COR-L47 (cell line): ENCODE results near the gene DRC3.
"Not testable (repeated sequence)": the region's sequence is repeated elsewhere in the genome, so short reads cannot be mapped to it uniquely, and the experiment has no call there.

Source experiments
- DNase-seq: peaks from one replicate; lab custom pipeline; 2025; lab: John Stamatoyannopoulos, UW

The DRC3 gene

DNA sequence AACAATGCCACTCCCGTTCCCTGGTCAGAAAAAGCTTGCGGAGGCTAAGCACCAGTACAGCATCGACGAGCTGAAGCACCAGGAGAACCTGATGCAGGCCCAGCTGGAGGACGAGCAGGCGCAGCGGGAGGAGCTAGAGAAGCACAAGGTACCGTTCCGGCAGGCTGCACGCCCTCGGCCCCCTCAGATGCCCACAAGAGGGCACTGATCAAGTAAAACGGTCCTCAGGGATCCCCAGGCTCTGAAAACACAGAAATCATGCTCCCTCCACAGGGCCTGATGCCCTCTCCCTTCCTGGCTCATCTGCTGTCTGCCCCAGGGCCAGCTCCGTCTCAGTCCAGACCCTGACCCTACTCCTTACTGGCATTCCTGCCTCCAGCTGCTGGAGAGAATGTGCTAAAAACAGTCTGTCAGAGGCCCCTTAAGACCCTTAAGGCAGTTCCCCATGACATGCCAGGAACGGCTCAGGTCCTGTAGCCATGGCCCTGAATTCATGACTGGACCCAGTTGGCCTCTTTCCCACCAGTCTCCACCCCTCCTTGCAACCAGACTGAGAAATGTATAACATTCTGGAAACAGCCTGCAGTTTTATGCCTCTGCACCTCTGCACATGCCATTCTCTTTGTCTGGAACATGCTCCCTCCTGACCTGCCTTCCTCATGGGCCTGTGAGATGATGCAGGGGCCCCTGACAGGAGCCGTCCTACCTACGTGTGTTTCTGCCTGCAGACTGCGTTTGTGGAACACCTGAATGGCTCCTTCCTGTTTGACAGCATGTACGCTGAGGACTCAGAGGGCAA is 21.8 kb downstream of the DRC3 start:
- DNase-seq, result peak; percentile 29

DNA sequence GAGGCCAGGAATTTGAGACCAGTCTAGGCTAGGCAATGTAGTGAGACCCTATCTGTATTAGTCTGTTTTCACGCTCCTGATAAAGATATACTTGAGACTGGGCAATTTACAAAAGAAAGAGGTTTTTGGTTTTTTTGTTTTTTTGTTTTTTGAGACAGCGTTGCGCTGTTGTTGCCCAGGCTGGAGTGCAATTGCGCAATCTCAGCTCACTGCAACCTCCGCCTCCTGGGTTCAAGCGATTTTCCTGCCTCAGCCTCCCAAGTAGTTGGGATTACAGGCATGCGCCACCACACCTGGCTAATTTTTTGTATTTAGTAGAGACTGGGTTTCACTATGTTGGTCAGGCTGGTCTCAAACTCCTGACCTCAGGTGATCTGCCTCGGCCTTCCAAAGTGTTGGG is 23.2 kb downstream of the DRC3 start:
- not testable (repeated sequence) for DNase-seq

DNA sequence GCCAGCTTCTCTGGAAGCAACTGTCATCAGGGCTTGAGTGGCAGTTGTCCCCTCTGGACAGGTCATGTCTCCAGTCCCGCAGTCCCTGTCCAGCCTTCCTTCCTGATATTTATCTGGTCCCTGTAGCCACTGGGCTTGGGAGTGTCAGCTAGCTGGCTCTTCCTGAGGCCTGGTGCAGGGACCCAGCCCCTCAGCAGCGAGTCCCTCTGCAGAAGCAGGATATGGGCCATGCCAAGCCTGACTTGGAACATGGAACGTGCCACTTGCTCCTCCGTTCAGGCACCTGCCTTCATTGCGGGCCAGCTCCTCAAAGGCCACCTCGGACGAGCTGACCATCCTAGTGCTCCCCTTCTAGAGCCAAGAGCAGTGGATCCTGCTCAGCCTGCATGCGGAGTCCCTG is 26.3 kb downstream of the DRC3 start:
- no peak for DNase-seq

DNA sequence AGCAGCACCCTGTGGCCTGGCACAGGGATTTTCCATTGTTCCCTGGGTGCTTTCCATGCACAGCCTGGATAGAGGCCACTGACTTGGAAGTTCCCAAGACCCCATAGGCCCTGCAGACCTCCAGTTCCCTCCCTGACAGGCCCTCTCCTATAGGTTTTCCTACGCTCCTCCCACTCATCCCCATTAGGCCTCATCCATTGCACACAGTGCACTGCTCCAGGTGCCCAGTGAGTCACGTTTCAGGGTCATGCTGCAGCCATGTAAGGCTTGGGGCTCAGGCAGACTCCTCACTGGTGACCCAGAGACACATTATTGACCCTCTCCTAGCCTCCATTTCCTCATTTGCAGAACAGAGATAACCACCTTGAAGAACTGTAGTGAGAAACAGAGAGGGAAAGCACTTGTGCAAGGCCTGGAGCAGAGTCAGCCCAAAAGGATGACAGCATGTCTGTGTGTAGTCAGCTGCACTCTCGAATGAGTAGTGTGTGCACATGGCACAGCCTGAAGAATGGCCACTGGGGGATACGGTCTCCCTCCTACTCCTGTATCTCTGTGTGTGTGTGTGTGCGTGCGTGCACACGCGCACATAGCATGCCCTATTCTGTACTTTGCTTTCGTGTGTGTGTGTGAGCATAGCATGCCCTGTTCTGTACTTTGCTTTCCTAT is 26.8 kb downstream of the DRC3 start:
- no peak for DNase-seq

DNA sequence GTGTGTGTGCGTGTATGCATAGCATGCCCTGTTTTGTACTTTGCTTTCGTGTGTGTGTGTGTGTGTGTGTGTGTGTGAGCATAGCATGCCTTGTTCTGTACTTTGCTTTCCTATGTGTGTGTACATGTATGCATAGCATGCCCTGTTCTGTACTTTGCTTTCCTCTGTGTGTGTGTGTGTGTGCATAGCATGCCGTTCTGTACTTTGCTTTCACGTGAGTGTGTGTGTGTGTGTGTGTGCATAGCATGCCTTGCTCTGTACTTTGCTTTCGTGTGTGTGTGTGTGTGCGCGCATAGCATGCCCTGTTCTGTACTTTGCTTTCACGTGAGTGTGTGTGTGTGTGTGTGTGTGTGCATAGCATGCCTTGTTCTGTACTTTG is 27.4 kb downstream of the DRC3 start:
- DNase-seq, result no peak

DNA sequence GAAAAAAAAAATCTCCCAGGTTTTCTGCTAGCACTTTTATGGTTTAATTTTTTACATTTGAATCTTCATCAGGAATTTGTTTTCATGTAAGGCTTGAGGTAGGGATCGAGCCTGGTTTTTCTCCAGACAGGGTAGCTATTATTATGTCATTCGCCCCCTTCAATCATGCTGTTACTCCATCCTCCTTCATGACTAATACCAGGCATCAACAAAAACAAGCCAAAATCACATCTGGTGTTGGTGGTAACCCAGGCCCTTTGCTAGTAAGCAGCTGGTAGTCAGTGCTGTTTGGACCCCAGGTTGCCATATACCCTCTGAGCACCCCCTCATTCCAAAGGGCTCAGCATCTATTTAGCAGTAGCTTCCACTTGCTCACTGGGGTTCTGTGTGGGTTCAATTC is 29.5 kb downstream of the DRC3 start:
- DNase-seq, result no peak

DNA sequence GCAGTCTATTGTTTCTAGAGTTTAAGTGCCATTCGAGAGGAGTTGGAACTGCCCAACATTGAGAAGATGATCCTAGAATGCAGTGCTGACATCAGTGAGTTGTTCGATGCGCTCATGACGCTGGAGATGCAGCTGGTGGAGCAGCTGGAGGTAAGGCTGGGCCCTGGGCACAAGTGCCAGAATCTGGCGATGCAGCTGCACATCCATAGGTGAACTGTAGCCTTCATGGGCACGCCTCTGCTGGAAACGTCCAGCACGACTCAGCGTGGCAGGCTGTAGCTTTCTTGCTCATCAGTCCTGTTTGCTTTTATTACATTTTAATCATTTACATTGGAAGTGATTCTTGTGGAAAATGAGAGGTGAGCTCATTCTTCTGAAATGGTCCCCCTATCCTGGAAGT is 31.7 kb downstream of the DRC3 start:
- DNase-seq, result peak; percentile 49

DNA sequence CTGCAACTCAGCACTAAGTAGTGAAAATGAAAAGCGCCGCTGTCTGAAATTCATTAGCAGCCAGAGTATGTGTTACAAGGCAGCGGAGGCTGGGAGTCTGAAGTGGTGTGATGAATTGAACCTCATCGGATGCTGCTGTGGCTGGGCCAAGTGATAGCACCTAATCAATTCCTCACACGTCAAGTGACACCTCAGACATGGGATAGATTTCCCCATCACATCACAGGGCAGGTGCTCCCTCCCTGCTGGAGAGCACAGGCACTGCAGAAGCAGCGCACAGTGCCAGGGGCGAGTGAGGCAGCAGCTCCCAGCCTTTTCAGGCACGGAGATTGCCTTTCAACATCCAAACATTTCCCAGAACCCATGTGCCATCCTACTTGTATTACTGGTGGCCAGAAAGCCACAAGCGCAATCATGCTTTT is 32.2 kb downstream of the DRC3 start:
- DNase-seq, result no peak

DNA sequence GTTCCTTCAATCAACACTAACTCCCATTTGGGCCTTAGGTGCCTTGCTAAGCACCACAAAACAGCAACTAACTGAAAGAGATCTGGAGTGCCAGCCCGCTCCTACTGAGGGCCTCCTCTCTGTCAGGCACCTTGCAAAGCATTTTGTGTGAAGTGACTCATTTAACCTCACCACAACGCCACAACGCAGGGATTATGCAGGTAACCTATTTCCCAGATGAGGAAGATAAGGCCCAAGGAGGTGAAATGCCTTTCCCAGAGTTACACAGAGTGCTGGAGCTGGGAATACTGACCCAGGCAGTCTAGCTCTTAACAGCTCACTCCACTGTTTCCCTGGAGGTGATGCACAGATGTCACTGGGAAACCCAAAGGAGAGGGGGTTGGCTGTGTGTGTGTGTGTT is 32.8 kb downstream of the DRC3 start:
- DNase-seq, result no peak

DNA sequence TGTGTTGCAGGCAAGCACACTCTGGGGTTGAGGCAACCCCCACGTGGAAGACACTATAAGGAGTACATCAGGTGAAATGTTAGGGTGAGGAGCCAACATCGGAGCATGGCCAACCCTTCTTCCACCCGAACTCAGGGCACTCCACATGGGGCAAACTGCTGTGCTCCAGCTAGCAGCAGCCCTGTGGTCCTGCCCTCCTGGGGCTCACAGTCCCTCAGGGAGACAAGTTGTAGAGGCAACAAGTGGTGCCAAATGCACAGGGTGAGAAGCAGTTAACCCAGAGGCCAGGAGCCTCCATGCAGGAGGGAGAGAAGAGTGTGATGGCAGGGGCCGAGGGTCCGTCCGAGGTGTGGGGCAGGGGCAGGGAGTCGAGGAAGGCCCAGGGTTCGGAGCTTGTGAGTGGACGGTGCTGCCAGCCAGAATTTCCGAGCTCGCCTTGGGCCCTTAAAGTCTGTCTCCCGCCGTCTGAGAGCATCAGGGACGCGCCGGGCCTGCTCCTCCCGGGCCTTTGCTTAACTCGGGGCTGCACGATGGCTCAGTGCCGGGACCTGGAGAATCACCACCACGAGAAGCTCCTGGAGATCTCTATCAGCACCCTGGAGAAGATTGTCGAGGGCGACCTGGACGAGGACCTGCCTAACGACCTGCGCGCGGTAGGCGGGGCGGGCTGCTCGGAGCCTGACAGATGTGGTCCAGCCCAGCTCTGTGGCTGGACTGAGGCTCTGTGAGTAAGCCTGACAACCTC is 34.0 kb downstream of the DRC3 start:
- no peak for DNase-seq

DNA sequence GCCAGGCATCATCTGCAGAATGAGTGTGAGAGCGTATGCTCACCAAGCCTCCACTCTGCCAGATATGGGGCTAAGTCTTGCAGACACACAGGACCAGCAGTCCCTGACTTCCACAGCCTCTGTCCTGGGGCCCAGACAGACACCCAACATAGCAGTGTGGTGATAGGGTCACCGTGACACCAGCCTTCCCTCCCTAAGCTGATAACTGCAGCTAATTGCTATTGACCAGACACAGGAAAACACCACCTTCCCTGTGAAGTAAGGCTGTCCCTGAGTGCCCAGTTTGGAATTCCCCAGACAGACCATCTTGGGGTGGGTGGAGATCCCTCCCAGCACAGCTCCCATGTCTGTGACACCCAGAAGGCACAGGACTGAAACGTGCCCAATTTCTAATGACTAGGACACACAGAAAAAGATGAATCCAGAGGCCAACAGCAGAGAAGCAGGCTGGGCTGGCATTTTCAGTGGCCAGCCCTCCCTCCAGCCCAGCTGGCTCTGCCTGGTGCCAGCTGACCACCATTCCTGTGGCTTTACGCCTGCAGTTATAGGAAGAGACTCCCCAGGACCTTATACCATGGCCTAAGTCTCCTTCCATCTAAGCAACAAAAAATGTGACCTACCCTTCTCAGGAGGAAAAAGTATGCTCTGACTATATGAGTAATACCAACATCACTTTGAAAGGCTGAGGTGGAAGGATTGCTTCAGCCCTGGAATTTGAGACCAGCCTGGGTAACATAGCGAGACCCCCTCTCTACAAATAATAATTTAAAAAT is 36.0 kb downstream of the DRC3 start:
- DNase-seq, result no peak

DNA sequence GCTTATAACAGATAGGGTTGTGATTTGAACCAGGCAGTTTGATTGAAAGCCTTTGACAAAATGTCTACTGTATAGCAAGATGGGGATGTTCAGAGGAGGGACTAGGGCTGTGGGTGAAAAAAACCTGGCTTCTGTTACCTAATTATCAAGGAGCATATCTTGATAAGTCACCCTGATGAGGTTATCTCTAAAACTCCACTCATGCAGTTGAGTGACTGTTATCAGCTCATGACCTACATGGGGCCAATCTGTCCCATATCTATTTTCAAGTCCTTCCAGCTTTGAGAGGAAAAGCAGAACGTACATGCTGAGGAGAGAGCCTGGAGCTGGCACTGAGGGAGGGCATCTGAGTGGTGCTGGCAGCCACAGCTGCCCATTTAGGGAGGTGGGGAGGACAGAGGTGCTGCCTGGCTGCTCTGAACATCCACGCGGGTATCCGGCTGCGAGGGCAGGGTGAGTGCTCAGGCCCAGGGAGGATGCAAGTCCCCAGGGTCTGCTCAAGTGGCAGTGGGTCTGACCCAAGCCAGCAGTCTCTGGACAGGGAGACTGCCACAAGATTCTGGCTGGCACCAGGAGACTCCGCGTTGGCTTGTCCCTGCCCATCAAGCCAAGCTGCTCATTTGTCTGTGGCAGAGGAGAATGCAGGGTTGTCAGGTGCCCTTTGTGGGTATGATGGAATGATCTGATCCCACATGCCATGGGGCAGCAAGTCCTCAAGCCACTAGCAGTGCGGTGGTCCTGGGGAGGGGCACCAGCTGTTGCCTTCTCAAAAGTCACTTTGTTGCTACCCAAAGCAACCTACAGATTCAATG is 37.2 kb downstream of the DRC3 start:
- DNase-seq, result no peak

DNA sequence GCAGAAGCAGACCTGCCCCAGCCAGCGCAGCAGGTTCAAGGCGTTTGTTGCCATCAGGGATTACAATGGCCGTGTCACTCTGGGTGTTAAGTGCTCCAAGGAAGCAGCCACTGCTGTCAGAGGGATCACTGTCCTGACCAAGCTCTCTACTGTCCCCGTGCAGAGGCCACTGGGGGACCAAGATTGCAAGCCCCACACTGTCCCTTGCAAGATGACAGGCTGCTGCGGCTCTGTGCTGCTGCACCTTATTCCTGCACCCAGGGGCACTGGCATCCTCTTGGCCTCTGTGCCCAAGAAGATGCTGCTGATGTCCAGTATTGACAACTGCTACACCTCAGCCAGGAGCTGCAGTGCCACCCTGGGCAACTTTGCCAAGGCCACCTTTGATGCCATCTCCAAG is 38.6 kb downstream of the DRC3 start:
- no peak for DNase-seq

DNA sequence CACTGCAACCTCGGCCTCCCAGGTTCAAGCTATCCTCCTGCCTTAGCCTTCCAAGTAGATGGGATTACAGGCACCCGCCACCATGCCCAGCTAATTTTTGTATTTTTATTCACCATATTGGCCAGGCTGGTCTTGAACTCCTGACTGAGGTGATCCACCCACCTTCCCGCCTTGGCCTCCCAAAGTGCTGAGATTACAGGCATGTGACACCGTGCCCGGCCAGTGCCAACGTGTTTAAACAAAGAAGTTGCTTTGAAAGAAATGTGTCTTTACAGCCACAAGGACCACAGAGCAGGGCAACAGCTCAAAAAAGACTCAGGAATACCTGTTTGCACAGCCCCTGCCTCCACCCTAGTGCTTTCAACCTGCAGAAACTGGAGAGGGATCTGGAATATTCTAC is 41.3 kb downstream of the DRC3 start:
- no peak for DNase-seq

DNA sequence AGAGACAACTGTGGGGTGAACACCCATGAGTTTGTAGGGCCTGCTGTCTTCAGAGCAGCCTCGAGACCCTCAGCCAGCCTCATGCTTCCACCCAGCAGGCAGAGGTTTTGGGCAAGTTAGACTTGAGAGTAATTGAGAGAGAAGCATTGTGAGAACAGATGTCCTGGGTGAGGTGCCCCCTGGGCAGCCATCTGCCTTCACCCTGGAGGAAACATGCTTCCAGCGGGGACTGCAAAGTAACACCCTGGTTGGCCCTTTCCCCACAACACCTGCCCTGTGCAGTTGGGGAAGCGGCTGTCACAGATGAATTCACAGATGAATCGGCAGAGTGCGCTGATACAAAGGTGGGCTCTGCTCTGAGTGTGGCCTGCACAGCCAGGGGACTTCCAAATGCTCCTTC is 42.9 kb downstream of the DRC3 start:
- no peak for DNase-seq

DNA sequence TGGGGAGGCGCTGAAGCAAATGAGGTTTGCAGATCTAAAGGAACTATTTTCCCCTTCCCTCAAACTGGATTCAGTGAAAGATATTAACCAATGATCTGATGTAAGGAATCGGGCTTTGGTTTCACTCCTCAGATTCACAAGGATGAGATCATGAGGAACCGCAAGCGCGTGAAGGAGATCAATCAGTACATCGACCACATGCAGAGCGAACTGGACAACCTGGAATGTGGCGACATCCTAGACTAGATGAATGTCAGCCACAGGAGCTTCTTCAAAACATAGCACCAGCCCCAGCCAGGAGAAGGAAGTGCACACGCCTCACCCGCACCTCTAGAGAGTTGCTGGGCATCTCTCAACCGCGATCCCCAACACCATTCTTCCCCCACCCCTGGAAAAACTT is 43.8 kb downstream of the DRC3 start:
- DNase-seq, result no peak

DNA sequence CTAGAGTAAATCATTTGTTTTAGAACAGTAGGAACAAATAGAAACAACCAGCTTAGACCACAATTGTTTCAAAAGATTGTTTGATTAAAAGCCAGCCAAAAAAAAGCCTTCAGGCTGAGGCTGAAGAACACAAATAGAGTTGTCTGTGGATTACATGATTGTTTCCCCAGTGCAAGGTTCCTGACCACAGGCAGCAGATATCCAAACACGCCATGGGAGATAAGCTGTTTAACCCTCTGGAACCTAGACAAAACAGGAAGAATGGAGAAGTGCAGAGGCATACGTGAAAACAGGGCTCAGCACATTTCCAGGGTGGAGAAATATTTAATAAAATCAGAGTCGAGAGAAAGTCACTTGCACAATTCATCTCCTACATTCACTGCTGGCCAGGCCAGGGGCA is 45.3 kb downstream of the DRC3 start:
- no peak for DNase-seq

DNA sequence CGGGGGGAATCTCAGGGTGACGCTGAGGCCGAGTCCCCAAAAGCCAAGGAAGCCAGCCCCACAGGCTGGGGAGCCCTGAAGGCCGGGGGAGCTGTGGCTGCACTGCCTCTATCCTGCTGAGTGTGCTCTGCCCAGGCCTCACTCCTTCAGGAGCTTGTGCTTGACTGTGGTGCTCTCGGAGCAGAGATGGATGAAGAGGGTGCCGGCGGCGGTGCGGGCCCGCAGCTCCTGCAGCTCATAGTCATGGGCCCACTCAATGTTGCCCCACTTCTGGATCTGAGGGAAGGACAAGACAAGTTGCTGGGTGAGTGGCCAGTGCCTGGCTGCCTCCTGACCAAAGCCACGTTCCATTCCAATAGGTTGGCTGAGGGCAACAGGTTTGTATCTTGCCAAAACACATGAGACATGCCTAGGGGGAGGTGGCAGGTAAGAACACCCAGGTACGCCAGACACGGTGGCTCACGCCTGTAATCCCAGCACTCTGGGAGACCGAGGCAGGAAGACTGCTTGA is 45.8 kb downstream of the DRC3 start:
- no peak for DNase-seq

DNA sequence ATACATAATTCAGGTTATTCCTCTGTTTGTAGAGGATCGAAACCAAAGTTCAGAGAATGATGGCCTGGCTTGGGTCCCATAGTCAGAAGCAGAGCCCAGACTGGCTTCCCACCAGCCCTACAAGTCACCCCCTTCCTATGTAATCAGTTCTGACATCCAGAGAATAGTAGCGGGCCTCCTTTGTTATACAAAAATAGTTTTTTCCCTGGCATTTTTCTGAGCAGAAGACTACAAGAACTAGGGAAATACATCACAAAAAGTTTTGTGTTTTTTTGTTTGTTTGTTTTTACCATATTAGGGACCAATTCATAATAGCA is 47.1 kb downstream of the DRC3 start:
- DNase-seq, result no peak

DNA sequence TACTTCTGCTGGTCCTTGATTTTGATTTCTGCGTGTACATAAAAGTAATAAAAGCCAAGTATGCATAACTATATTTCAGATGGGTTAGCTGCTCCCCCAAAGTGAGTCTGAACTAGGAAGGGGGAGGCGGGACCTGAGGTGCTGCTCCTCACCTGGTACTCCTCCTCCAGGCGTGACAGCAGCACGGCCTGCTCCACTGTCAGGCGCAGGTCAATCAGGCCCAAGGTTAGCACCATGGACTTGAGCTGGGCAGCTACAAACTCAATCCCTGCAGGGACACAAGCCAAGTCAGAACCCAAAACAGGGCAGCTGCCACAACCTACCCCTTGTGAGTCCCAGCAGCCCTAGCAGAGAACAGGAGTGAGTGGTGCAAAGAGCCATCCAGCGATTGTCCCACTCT is 48.3 kb downstream of the DRC3 start:
- DNase-seq, result no peak

DNA sequence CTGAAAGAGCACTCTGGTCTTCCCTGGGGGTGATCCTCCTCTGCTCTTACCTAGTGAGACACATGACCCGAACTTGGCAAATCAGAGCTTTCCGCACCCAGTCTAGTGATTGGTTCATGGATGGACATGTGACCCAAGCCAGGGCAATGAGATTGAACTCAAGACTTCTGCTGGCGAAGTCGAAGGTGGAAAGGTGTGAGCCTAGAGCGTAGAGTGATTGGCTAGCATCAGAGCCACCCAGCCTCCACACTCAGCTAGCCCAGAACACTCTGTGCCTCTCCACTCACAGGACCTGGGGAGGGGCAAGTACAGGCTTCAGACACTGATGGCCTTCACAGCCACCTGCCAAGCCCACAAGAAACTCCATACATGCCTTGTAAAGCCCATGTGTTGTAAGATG is 48.7 kb downstream of the DRC3 start:
- no peak for DNase-seq
